KOPT-K1 (cell line): Measurements from ENCODE around the gene FEZF1.

ENCODE experiments used
- H3K27ac ChIP-seq: fragments of 200-600 bp; sonication (generic); 2 replicates; pipeline ENCODE4 v1.5.1; 2016; ENCODE audit warnings: antibody characterized with exemption, mild to moderate bottlenecking, low read depth, low read length; ENCODE audit not compliant: poor library complexity, severe bottlenecking
- H3K36me3 ChIP-seq: fragments of 200-600 bp; sonication (generic); 2 replicates; pipeline ENCODE4 v1.5.1; 2017; ENCODE audit warnings: antibody characterized with exemption, mild to moderate bottlenecking, low read length, moderate library complexity; ENCODE audit not compliant: insufficient read depth
- H3K9me3 ChIP-seq: fragments of 200-600 bp; sonication (generic); 2 replicates; pipeline ENCODE4 v1.5.1; 2017; ENCODE audit warnings: antibody characterized with exemption, low read length, mild to moderate bottlenecking; ENCODE audit not compliant: insufficient read depth, poor library complexity, severe bottlenecking

Gene FEZF1

GRCh38 chr7:122311734-122312450 lies 7.3 kb upstream of the FEZF1 start:
- no peak overlapping the region for H3K27ac ChIP-seq
- H3K9me3 ChIP-seq = no peaks in the 10 kb centered on the region
- no peaks in the 10 kb centered on the region for H3K36me3 ChIP-seq

GRCh38 chr7:122311050-122311700 lies 6.6 kb upstream of the FEZF1 start:
- Histone ChIP-seq H3K27ac (no peak overlapping the region), H3K9me3 (peaks cover 2% of the 10 kb centered on the region), H3K36me3 (no peaks in the 10 kb centered on the region)

DNA sequence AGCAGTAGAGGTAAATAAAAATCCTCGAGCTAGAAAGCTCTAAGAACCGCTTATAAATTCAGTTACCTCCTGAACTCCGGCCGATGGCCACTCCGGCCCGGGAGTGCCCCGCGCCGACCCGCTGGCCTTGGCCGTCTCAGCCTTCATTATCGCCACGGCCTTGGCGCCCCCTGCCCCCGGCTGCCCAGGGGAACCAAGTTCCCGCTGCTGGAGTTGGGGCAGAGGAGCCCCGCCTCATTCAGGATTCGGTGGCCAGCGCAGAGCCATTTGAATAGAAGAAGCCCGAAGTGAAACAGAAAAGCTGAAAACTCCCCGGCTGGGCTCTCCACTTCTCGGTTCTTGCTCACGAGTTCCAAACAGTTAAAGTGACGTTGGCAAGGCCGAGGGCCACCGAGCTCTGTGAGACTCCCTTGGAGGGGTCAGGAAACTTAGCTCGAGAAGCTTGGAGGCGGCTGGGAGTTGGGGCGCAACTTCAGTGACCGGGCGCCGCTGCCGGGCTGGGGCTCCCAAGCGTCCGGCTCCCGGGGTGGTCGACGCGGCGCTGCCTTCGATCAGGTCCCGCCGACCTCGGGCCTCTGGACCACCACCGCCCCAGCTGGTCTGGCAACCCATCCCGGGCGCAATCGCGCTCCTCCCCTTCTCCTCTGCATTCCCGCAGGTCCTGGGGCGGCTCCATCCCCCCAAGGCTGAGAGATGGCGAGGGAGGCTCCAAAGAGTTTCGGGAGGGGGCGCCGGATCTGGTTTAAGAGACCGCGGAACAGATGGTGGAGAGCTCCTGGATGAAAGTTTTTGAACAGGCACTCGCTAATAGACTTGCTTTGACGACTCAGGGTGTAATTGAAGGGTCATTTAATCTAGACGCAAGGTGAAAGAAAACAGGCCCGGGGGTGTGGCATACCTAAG lies 5.8 kb upstream of the FEZF1 start:
- H3K27ac ChIP-seq = no peak overlapping the region
- peaks cover 9% of the 10 kb centered on the region for H3K9me3 ChIP-seq
- no peaks in the 10 kb centered on the region for H3K36me3 ChIP-seq

- Histone ChIP-seq H3K36me3 (no peaks in the 10 kb centered on the region), H3K27ac (no peak overlapping the region), H3K9me3 (peaks cover 9% of the 10 kb centered on the region)
These were observed 4.9 kb upstream of the FEZF1 start for GRCh38 chr7:122309421-122309820.

- Histone ChIP-seq H3K27ac (no peak overlapping the region), H3K9me3 (peaks cover 9% of the 10 kb centered on the region), H3K36me3 (no peaks in the 10 kb centered on the region)
These were observed 2.7 kb upstream of the FEZF1 start for GRCh38 chr7:122307228-122307621.

- Histone ChIP-seq H3K36me3 (no peaks in the 10 kb centered on the region), H3K27ac (no peak overlapping the region), H3K9me3 (peaks cover 9% of the 10 kb centered on the region)
These were observed 2.0 kb upstream of the FEZF1 start for GRCh38 chr7:122306320-122307227.

GRCh38 chr7:122305475-122306319 lies 1.1 kb upstream of the FEZF1 start:
- Histone ChIP-seq H3K27ac (no peak overlapping the region), H3K9me3 (peaks cover 9% of the 10 kb centered on the region), H3K36me3 (no peaks in the 10 kb centered on the region)

- Histone ChIP-seq H3K36me3 (no peaks in the 10 kb centered on the region), H3K9me3 (peaks cover 9% of the 10 kb centered on the region), H3K27ac (no peak overlapping the region)
These were observed 459 bp upstream of the FEZF1 start for GRCh38 chr7:122304996-122305421.

- H3K36me3 ChIP-seq = no peaks in the 10 kb centered on the region
- peaks cover 9% of the 10 kb centered on the region for H3K9me3 ChIP-seq
- no peak overlapping the region for H3K27ac ChIP-seq
These were observed 825 bp downstream of the FEZF1 start for GRCh38 chr7:122303531-122304318.

DNA sequence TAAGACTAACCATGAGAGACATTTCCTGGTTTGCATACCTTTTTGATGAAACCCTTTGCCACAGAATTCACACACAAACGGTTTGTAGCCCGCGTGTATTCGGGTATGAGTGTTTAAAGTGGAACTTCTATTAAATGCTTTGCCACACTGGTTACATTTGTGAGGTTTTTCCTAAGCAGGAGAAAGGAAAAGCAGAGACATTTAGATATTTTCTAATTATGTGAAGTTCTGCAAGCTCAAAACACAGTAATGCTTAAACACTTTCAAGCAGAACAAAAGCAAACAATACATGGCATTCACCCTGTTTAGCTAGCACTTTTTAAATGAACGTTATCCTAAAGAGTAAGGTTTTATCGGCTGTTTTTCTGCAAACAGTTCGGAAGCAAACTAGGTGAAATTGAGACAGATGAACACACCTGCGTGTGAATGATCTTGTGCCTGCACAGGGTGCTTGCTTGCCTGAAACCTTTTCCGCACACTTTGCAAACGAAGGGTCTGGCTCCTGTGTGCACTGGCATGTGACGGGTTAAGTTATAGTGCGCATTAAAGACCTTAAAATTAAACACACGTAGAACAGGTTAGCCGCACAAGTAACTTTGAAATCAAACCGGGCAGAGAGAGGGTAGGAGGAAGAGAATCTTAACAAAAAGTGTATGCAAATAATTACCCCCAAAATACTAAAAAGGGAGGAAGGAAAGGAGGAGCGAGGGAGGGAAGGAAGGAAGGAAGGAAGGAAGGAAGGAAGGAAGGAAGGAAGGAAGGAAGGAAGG lies 1.6 kb downstream of the FEZF1 start:
- H3K27ac ChIP-seq = no peak overlapping the region
- H3K36me3 ChIP-seq = no peaks in the 10 kb centered on the region
- peaks cover 9% of the 10 kb centered on the region for H3K9me3 ChIP-seq

DNA sequence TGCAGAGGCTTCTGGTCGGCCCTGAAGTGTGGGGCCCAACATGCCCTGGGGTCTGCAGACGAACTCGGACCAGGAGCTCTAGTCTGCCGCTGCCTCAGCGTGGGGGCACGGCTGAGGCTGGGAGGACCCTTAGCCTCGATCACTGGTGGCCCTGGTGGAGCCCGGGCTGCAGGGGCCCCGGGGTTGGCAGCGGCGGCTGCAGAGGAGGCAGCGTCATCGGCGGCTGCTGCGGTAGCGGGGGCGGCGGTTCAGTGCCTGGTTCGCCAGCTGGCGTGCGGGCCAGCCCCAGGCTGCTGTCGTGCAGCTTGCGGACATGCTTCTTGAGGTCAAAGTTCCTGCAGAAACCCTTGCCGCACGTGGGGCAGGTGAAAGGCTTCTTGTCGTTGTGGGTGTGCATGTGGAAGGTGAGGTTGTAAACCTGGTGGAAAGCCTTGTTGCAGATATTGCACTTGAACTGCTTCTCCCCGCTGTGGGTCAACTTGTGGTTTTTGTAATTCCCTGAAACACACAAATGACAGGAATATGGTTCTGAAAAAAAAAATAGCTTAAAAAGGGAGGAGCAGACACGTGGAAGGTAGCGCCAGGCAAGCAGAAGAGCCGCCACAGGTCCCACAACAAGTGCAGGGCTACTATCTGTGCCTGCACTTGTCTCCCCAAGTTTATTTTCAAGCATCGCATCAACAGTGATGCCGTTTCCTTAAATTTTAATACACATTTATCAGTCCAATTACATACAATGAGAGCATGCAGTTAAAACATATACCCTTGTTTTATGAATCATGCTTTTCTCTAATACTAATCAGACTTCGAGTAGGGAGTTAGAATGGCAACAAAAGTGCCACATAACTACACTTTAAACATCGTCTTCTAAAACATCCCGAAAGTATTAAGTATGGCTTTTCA lies 2.4 kb downstream of the FEZF1 start:
- no peaks in the 10 kb centered on the region for H3K36me3 ChIP-seq
- H3K9me3 ChIP-seq = peaks cover 9% of the 10 kb centered on the region
- H3K27ac ChIP-seq = no peak overlapping the region
